K562 (cell line): Measurements from ENCODE around the gene PDE4D. TPM values are rescaled to one million over a fixed set of nuclear protein-coding genes. Genes with fewer than 3 reads are reported as not detected.

Experiments used
- ATAC-seq: fragments of 200-7000 bp; cut with Tn5 transposase; 3 replicates; pipeline ENCODE4 v1.9.1; 2020; ENCODE audit warnings: moderate library complexity
- BruUV-seq: library from RNA; stranded (reverse); fragments of 400-500 nt; replicated peaks from 2 replicates; lab custom pipeline; 2021; lab: Mats Ljungman, UMichigan
- CTCF ChIA-PET: fragments of 300-600 bp; formaldehyde crosslinking; extraction: SDS; loops from one replicate; lab custom pipeline; 2021; ENCODE audit warnings: low intra/inter-chr PET ratio; lab: Yijun Ruan, JAX
- POLR2A ChIA-PET: fragments of 300-600, 350-650 bp; sonication (Branson Sonifier 250); formaldehyde crosslinking; extraction: SDS; loops from one replicate; lab custom pipeline; 2021; ENCODE audit warnings: antibody characterized with exemption, inconsistent platforms; lab: Yijun Ruan, JAX
- DNase-seq, 4 experiments: peaks; one replicate each; pipeline versions ENCODE4 v3.0.0 to v3.0.0-alpha.2; 2011 to 2018; ENCODE audit warnings: low spot score in 3 of 4, mixed read lengths in 3 of 4; ENCODE audit errors: extremely low read depth in 1 of 4
- FAIRE-seq: peaks from 2 replicates; lab custom pipeline; 2011; peaks lifted over from hg19 to GRCh38; lab: Jason Lieb, UNC
- H2AFZ ChIP-seq: 2 replicates; pipeline ENCODE4 v1.6.0; 2011; ENCODE audit warnings: low read depth, low read length, control low read depth, inconsistent platforms
- H3K27ac ChIP-seq: fragments of 200-600 bp; 3 replicates; pipeline ENCODE4 v1.8.0; 2011; ENCODE audit warnings: low read depth, mild to moderate bottlenecking, control low read depth, inconsistent platforms, low read length, moderate library complexity, mixed read lengths; ENCODE audit errors: extremely low read depth
- H3K27me3 ChIP-seq, 2 experiments: fragments of 300-600 bp in 1 of 2; 2 replicates in 1 of 2; 3 replicates in 1 of 2; pipeline versions ENCODE4 v1.6.0 to v1.8.0; 2011; ENCODE audit warnings: inconsistent platforms in 2 of 2, low read length in 2 of 2, mild to moderate bottlenecking in 1 of 2, mixed read lengths in 1 of 2, moderate library complexity in 1 of 2; ENCODE audit not compliant: control insufficient read depth in 2 of 2, insufficient read depth in 2 of 2
- H3K36me3 ChIP-seq: fragments of 300-600 bp; 3 replicates; pipeline ENCODE4 v1.8.0; 2011; ENCODE audit warnings: mild to moderate bottlenecking, low read length, inconsistent platforms; ENCODE audit not compliant: control insufficient read depth, insufficient read depth
- H3K4me1 ChIP-seq, 2 experiments: fragments of 200-600 bp in 1 of 2; replicated peaks in 1 of 2; 2 replicates in 1 of 2; 3 replicates in 1 of 2; pipeline versions ENCODE4 v1.5.1 to v1.8.0; 2011; ENCODE audit warnings: inconsistent platforms in 2 of 2, low read length in 2 of 2, mild to moderate bottlenecking in 1 of 2, mixed read lengths in 1 of 2, moderate library complexity in 1 of 2; ENCODE audit not compliant: control insufficient read depth in 2 of 2, insufficient read depth in 2 of 2
- H3K4me2 ChIP-seq: 2 replicates; pipeline ENCODE4 v1.6.1; 2011; ENCODE audit warnings: low read length, control low read depth, inconsistent platforms, mixed read lengths; ENCODE audit not compliant: insufficient read depth
- H3K4me3 ChIP-seq: fragments of 200-600 bp; sonication (generic), shearing (Covaris generic); 2 replicates; pipeline ENCODE4 v1.5.1; 2016; ENCODE audit warnings: control low read depth, inconsistent platforms
- H3K79me2 ChIP-seq: fragments of 200-600 bp; 3 replicates; pipeline ENCODE4 v1.8.0; 2011; ENCODE audit warnings: low read length, inconsistent platforms; ENCODE audit not compliant: control insufficient read depth, insufficient read depth
- H3K9ac ChIP-seq, 2 experiments: 2 replicates each; pipeline versions ENCODE4 v1.6.0 to v1.6.1; 2011; ENCODE audit warnings: low read depth in 2 of 2, low read length in 2 of 2, control low read depth in 1 of 2, inconsistent platforms in 1 of 2, mild to moderate bottlenecking in 1 of 2, mixed read lengths in 1 of 2; ENCODE audit not compliant: insufficient read depth in 1 of 2
- H3K9me1 ChIP-seq: one replicate; pipeline ENCODE4 v1.6.0; 2011; ENCODE audit warnings: inconsistent platforms, mild to moderate bottlenecking, low read length, moderate library complexity; ENCODE audit not compliant: control insufficient read depth, insufficient read depth
- H3K9me3 ChIP-seq: replicated peaks from 2 replicates; pipeline ENCODE4 v1.5.1; 2011; ENCODE audit warnings: low read depth, low read length, inconsistent platforms; ENCODE audit not compliant: control insufficient read depth, insufficient read depth
- H4K20me1 ChIP-seq: replicated peaks from 2 replicates; pipeline ENCODE4 v1.6.1; 2011; ENCODE audit warnings: low read length, inconsistent platforms, mixed read lengths; ENCODE audit not compliant: control insufficient read depth, insufficient read depth
- MAFF ChIP-seq: IDR thresholded peaks from 2 replicates; pipeline ENCODE4 v1.6.1; 2012; ENCODE audit warnings: low read length, improper control_type of control experiment
- MAFG ChIP-seq: fragments of 450-650 bp; conservative IDR thresholded peaks from 2 replicates; pipeline ENCODE4 v1.6.1; 2016; ENCODE audit warnings: missing genetic modification characterization, missing compliant biosample characterization
- MAFK ChIP-seq: IDR thresholded peaks from 2 replicates; pipeline ENCODE4 v1.6.1; 2011; ENCODE audit warnings: low read length, improper control_type of control experiment
- POLR3G ChIP-seq: IDR thresholded peaks from 2 replicates; pipeline ENCODE4 v1.6.1; 2011; ENCODE audit not compliant: insufficient read length, insufficient replicate concordance; ENCODE audit errors: extremely low read depth
- ZNF316 ChIP-seq: fragments of 450-650 bp; IDR thresholded peaks from 2 replicates; pipeline ENCODE4 v1.6.1; 2016
- WGBS: fragments of 100-300 bp; shearing (Covaris generic); methylation state at CpG from one replicate; pipeline ENCODE4 v1.1.6; 2016; ENCODE audit warnings: low coverage, mixed read lengths; ENCODE audit not compliant: insufficient coverage; ENCODE audit errors: missing lambda C conversion rate; 5-methylcytosine and 5-hydroxymethylcytosine counted together
- in situ Hi-C: fragments of 300-500 bp; cut with MboI; formaldehyde crosslinking; loops from 4 replicates; pipeline ENCODE4 v1.15.0; 2018; ENCODE audit warnings: inconsistent platforms, mixed read lengths
- intact Hi-C: fragments of 100-400 bp; cut with micrococcal nuclease; formaldehyde crosslinking; loops from 2 replicates; pipeline ENCODE4 v1.14.2; 2022
- polyA plus RNA-seq, 8 experiments: library from polyadenylated mRNA; depleted of rRNA in 4 of 8; stranded (reverse) in 5 of 8; unstranded in 3 of 8; fragments of >200 nt; fragmentation: Nextera tagmentation in 2 of 8; fragmentation: Illumina TruSeq in 1 of 8; extraction: Ambion mirVana in 2 of 8; extraction: Trizol in 1 of 8; gene quantifications; 2 replicates each; pipeline versions ENCODE4 v1.2.1 to v1.2.3, GENCODE V29; 2011 to 2014; ENCODE audit warnings: inconsistent platforms in 1 of 8, missing spikeins in 1 of 8
- total RNA-seq, 7 experiments: library from RNA; depleted of rRNA in 6 of 7; stranded (reverse); fragments of >200 nt in 6 of 7; fragmentation: Illumina TruSeq in 2 of 7; extraction: Trizol in 2 of 7; gene quantifications; 2 replicates each; pipeline versions ENCODE4 v1.2.1 to v1.2.3, GENCODE V29; 2011 to 2021; ENCODE audit warnings: low replicate concordance in 1 of 7

Gene PDE4D
- total and polyA plus RNA-seq, 9 of the 15 experiments (the other 6 are each of a cell fraction or from before 2014, with no cell fraction given), result 0.04 to 0.46 (median 0.13) TPM

DNA sequence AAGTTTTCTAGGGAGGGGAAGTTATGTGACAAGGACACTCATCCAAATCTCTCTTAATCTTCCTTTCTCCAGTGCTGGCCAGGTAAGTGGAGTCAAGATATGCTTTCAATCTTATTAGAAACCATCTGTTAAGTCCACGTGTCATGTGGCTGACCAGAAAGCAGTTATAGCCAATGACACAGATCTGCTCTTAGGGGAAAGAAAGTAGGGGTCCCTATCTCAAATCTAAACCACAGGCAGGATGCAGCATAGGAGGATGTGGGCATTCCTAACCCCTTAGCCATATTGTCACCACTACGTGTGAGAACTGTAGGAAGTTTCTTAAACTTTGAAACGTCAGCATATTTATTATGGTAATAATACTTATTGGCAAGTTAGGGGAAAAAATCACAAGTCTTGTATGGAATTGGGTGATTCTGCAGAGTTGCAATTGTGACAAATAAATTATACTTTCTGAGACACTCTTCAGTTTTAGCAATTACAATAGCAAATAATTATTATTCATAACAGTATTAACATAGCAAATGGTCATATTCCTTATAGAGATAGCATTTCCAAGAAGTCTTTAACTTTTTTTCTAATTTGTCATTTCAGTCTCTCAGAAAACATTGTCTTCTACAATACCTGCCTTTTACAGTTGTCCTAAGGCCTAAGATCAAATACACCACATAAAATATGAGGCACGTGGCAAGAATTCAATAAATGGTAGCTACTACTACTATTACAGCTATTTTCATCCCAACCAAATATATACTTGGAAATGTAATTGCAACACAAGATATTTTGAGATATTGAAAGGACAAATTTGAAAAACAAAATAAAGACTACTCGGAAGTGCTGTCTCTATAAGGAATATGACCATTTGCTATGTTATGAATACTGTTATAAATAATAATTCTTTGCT lies 236.9 kb downstream of the PDE4D start:
- no peak overlapping the region for H3K4me3 ChIP-seq
- DNase-seq (no peak), FAIRE-seq (no peak), ATAC-seq (no peak)
- H3K9me1 ChIP-seq, result no peaks in the 10 kb centered on the region
- ChIA-PET POLR2A (no interaction called here), CTCF (no interaction called here)
- H2AFZ ChIP-seq, result no peak overlapping the region
- H3K4me1 ChIP-seq, result no peaks in the 10 kb centered on the region
- no peaks in the 10 kb centered on the region for H3K36me3 ChIP-seq
- H3K9me3 ChIP-seq, result no peaks in the 10 kb centered on the region
- no peak overlapping the region for H3K27ac ChIP-seq
- H4K20me1 ChIP-seq, result no peaks in the 10 kb centered on the region
- in situ Hi-C loops (no loop called here), intact Hi-C loops (no loop called here)
- WGBS, result 1% methylated on average over 5 of the region's 5 CpGs
- no peaks in the 10 kb centered on the region for H3K27me3 ChIP-seq
- H3K4me2 ChIP-seq, result no peak overlapping the region
- H3K9ac ChIP-seq, result no peak overlapping the region
- TF ChIP-seq POLR3G (no peak), ZNF316 (peak; percentile 25; the same call in 1 of the 2 replicates), MAFK (peak; percentile 27; the same call in 1 of the 2 replicates), MAFG (tag) (0 out of 2 replicates have a peak, but pooled peaks have one; percentile 10), MAFF (peak; percentile 34; the same call in 1 of the 2 replicates)
- H3K79me2 ChIP-seq, result no peaks in the 10 kb centered on the region
- no TSS peak for BruUV-seq
